Astrocyte (in vitro differentiated cells and primary cell): Measurements from ENCODE around the gene IFITM10. TPM values are rescaled to one million over a fixed set of nuclear protein-coding genes. Genes with fewer than 3 reads are reported as not detected.

Experiments
- DNase-seq: peaks from one replicate; pipeline ENCODE4 v3.0.0-alpha.2; 2010; ENCODE audit warnings: low read depth
- FAIRE-seq: peaks from 2 replicates; lab custom pipeline; 2011; peaks lifted over from hg19 to GRCh38; lab: Jason Lieb, UNC
- H2AFZ ChIP-seq: 2 replicates; pipeline ENCODE4 v1.6.0; 2012; ENCODE audit warnings: low read depth, low read length, inconsistent platforms
- H3K27ac ChIP-seq: 2 replicates; pipeline ENCODE4 v1.5.1; 2011; ENCODE audit warnings: low read depth, low read length, inconsistent platforms
- H3K27me3 ChIP-seq: 2 replicates; pipeline ENCODE4 v1.6.0; 2011; ENCODE audit warnings: low read length, inconsistent platforms; ENCODE audit not compliant: insufficient read depth
- H3K36me3 ChIP-seq: 2 replicates; pipeline ENCODE4 v1.5.1; 2011; ENCODE audit warnings: low read length, inconsistent platforms; ENCODE audit not compliant: insufficient read depth
- H3K4me1 ChIP-seq: 2 replicates; pipeline ENCODE4 v1.5.1; 2011; ENCODE audit warnings: low read length, inconsistent platforms; ENCODE audit not compliant: insufficient read depth
- H3K4me2 ChIP-seq: 2 replicates; pipeline ENCODE4 v1.6.0; 2012; ENCODE audit warnings: low read length, inconsistent platforms
- H3K4me3 ChIP-seq: 2 replicates; pipeline ENCODE4 v1.5.1; 2011; ENCODE audit warnings: low read depth, mild to moderate bottlenecking, low read length, inconsistent platforms; ENCODE audit not compliant: insufficient read depth
- H3K79me2 ChIP-seq: 2 replicates; pipeline ENCODE4 v1.6.0; 2012; ENCODE audit warnings: mild to moderate bottlenecking, low read length, inconsistent platforms; ENCODE audit not compliant: insufficient read depth
- H3K9ac ChIP-seq: 2 replicates; pipeline ENCODE4 v1.6.0; 2012; ENCODE audit warnings: mild to moderate bottlenecking, low read length, inconsistent platforms
- H3K9me3 ChIP-seq: 2 replicates; pipeline ENCODE4 v1.5.1; 2012; ENCODE audit warnings: low read depth, mild to moderate bottlenecking, low read length, inconsistent platforms; ENCODE audit not compliant: insufficient read depth
- H4K20me1 ChIP-seq: 2 replicates; pipeline ENCODE4 v1.6.0; 2012; ENCODE audit warnings: low read length, inconsistent platforms; ENCODE audit not compliant: insufficient read depth
- H3K27ac Mint-ChIP-seq: one replicate; pipeline ENCODE4 v1.8.0; 2021; ENCODE audit warnings: mild to moderate bottlenecking, mixed read lengths; ENCODE audit not compliant: unreplicated experiment
- H3K27me3 Mint-ChIP-seq: one replicate; pipeline ENCODE4 v1.8.0; 2021; ENCODE audit warnings: low read depth, mixed read lengths; ENCODE audit not compliant: unreplicated experiment
- H3K36me3 Mint-ChIP-seq: one replicate; pipeline ENCODE4 v1.8.0; 2021; ENCODE audit warnings: low read depth, mixed read lengths; ENCODE audit not compliant: unreplicated experiment
- H3K4me1 Mint-ChIP-seq: one replicate; pipeline ENCODE4 v1.8.0; 2021; ENCODE audit warnings: low read depth, mixed read lengths; ENCODE audit not compliant: unreplicated experiment
- H3K4me3 Mint-ChIP-seq: one replicate; pipeline ENCODE4 v1.8.0; 2021; ENCODE audit warnings: mild to moderate bottlenecking, moderate library complexity, mixed read lengths; ENCODE audit not compliant: unreplicated experiment
- H3K9me3 Mint-ChIP-seq: one replicate; pipeline ENCODE4 v1.8.0; 2021; ENCODE audit warnings: mild to moderate bottlenecking, mixed read lengths; ENCODE audit not compliant: unreplicated experiment
- EZH2 ChIP-seq: IDR thresholded peaks from 2 replicates; pipeline ENCODE4 v1.6.1; 2012; ENCODE audit warnings: mild to moderate bottlenecking, low read length, inconsistent platforms; ENCODE audit not compliant: insufficient read depth
- total RNA-seq: library from RNA; stranded (reverse); gene quantifications from 2 replicates; pipeline ENCODE4 v1.2.1, GENCODE V29; 2021
- TF ChIP-seq, protein P1 (sequence below): IDR thresholded peaks from 2 replicates; pipeline ENCODE4 v1.5.1; 2011; ENCODE audit warnings: low read depth, mild to moderate bottlenecking, inconsistent platforms, low read length, moderate library complexity; ENCODE audit not compliant: insufficient read depth

The IFITM10 gene
- total RNA-seq, 1 donor from 2014 or later: 2.0 TPM

DNA sequence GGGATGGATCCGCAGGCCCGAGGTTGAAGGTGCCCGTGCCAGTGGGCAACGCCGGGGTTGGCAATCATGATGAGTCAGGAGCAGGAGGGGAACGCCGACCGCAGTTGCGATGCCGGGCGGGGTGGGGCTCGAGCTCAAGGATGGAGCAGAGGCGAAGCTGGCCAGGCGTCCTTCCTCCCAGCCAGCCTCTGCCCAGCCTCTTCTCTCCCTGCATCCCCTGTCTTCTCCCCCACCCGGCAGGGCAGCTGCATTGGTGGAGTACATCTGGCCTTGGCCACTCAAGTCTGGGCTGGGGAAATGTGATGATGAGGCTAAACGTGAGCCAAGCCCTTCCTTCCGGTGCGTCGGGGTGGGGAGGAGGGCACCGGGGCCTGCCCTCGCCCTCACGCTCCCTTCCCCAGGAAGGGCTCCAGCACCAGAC, 3.9 kb downstream of the IFITM10 start:
- Histone ChIP-seq H3K4me1 (peaks cover 27% of the 10 kb centered on the region), H3K36me3 (no peaks in the 10 kb centered on the region), H3K27ac (no peak overlapping the region), H4K20me1 (peaks cover 23% of the 10 kb centered on the region), H3K4me2 (no peak overlapping the region), H3K4me3 (no peak overlapping the region), H2AFZ (no peak overlapping the region), H3K9ac (no peak overlapping the region), H3K79me2 (no peaks in the 10 kb centered on the region), H3K27me3 (no peaks in the 10 kb centered on the region), H3K9me3 (peaks cover 8% of the 10 kb centered on the region)
- TF ChIP-seq, protein P1, sequence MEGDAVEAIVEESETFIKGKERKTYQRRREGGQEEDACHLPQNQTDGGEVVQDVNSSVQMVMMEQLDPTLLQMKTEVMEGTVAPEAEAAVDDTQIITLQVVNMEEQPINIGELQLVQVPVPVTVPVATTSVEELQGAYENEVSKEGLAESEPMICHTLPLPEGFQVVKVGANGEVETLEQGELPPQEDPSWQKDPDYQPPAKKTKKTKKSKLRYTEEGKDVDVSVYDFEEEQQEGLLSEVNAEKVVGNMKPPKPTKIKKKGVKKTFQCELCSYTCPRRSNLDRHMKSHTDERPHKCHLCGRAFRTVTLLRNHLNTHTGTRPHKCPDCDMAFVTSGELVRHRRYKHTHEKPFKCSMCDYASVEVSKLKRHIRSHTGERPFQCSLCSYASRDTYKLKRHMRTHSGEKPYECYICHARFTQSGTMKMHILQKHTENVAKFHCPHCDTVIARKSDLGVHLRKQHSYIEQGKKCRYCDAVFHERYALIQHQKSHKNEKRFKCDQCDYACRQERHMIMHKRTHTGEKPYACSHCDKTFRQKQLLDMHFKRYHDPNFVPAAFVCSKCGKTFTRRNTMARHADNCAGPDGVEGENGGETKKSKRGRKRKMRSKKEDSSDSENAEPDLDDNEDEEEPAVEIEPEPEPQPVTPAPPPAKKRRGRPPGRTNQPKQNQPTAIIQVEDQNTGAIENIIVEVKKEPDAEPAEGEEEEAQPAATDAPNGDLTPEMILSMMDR: no peak
- TF ChIP-seq EZH2: no peak
- Mint-ChIP-seq H3K36me3 (peaks cover 6% of the 10 kb centered on the region), H3K4me3 (no peak overlapping the region), H3K4me1 (peaks cover 12% of the 10 kb centered on the region), H3K27me3 (peaks cover 9% of the 10 kb centered on the region), H3K9me3 (no peaks in the 10 kb centered on the region), H3K27ac (no peak overlapping the region)
- DNase-seq: no peak
- FAIRE-seq: no peak

DNA sequence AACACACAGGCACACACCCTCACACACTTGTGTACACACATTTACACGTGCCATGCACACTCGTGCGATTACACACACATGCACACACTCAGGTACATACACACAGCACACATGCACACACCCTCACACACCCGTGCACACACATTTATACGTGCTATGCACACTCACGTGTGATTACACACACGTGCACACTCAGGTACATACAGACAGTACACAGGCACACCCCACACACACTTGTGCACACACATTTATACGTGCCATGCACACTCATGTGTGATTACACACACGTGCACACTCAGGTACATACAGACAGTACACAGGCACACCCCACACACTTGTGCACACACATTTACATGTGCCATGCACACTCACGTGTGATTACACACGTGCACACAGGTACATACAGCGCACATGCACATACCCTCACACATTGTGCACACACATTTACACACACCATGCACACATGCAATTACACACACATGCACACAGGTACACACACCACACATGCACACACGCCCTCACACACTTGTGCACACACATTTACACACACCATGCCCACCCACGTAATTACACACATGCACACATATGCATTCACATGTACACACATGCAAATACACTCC, 4.6 kb downstream of the IFITM10 start:
- Histone ChIP-seq H2AFZ (no peak overlapping the region), H3K9me3 (peaks cover 8% of the 10 kb centered on the region), H3K4me1 (peaks cover 21% of the 10 kb centered on the region), H3K4me2 (no peak overlapping the region), H3K79me2 (no peaks in the 10 kb centered on the region), H3K4me3 (no peak overlapping the region), H3K27me3 (no peaks in the 10 kb centered on the region), H3K36me3 (no peaks in the 10 kb centered on the region), H3K9ac (no peak overlapping the region), H4K20me1 (peaks cover 23% of the 10 kb centered on the region), H3K27ac (no peak overlapping the region)
- Mint-ChIP-seq H3K27me3 (peaks cover 9% of the 10 kb centered on the region), H3K4me3 (no peak overlapping the region), H3K27ac (no peak overlapping the region), H3K9me3 (no peaks in the 10 kb centered on the region), H3K4me1 (peaks cover 12% of the 10 kb centered on the region), H3K36me3 (peaks cover 6% of the 10 kb centered on the region)
- FAIRE-seq: no peak
- TF ChIP-seq, protein P1: no peak
- no peak for TF ChIP-seq EZH2
- no peak for DNase-seq
